Stimulated activated CD4-positive, alpha-beta T cell treated with anti-CD3 and anti-CD28 coated beads, Interleukin-2, amount 100 ng/mL, for 4 hours (primary cell): ENCODE measurements around the gene MID1.

Experiments used
- DNase-seq: peaks from one replicate; pipeline ENCODE4 v3.0.0-alpha.2; 2020; ENCODE audit warnings: low read depth

Gene MID1

DNA sequence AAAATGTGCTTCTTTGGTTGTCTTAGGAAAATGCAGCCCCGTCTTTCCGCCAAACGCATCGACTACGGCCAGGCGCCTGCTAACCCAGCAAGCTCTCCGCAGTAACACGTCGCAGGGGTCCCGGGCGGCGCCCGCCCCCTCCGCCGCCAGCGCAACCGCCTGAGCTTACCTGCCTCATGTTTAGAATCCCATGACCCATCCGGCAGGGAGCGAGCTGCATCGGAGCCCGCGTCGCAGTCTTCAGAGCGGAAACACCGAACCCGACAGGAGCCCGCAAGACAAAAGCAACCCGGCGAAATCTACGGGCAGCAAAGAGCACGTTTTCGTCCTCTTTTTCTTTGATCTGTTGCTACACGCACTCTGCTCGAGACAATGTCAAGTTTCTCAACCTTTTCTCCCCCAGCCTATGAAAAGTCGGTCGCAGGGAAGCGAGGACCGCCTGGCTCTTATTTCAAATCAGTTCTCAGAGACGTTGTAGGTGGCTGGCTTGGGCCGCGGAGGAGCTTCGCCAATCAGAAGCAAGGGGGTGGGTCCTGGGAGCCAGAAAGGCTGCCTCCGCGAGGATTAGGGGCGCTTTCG lies at the start of gene MID1:
TSS of gene MID1 (minus strand) at position 465 of the 579 bp plus-strand sequence. CDS start 53,038 bp downstream, outside the sequence.
- DNase-seq = no peak

DNA sequence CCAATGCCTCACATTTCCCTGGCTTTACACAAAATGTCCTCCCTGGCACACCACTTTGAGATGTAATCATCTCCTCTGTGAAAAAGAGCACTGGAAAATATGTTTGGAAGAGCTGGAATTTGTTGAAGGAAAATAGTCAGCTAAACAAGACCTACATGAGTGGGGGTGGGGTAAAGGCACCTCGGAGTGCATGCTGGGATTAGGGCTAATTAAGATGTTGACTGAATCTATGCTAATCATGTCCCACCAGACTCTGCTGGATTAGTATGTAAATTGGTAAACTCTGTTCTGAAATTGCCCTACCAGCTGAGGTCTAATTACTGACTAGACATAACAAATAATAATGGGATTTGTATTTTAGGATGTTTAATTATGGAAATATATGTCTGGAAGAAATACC lies 46.8 kb upstream of the MID1 start:
- no peak for DNase-seq

DNA sequence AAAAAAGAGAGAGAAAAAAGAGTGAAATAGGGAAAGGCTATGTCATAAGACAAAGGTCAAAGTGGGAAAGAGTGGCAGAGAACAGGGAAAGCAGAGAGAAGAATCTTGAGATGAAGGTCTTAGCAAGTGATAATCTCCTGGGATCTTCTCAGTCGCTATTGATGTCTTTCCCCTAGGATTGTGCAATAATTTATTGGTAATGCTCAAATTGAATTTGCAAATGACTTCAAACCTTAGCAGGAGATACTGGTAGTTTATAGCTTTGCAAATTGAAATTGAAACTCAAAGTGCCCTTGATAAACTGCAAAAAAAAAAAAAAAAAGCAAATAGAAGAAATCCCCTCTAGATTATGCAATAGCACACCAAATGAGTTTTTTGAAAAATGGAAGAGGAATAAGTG lies 45.7 kb upstream of the MID1 start:
- DNase-seq = no peak

DNA sequence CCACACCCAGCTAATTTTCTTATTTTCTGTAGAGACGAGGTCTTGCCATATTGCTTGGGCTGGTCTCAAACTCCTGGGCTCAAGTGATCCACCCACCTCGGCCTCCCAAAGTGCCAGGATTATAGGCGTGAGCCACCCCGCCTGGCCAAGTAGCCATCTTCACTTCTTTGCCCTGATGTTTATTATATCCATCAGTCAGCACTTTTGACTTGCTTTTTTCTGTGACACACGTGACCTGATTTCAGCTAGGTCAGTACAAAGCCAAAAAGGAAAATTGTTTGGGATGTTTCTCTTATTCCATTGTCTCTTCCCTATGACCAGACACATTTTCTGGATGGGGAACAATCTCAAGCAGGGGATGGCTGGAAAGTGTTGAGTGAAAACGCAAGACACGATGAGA lies 45.3 kb upstream of the MID1 start:
- no peak for DNase-seq

DNA sequence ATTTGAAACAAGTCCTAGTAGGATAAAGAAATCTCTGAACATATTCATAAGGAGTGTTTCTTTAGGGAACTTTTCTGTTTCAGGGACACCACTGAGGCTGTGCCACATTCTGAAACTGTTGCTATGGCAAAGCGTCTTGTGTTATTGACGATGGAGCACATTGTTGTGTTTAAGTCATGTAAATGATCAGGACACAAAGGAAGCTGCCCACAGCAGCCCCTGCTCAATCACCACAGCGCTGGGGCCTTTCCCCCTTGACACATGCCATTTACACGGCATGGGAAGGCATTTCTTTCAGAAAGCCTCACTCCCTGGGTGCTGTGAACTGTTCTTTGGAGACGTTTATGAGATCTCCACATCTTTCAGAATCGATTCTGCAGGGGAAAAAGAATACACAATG lies 39.8 kb upstream of the MID1 start:
- no peak for DNase-seq

DNA sequence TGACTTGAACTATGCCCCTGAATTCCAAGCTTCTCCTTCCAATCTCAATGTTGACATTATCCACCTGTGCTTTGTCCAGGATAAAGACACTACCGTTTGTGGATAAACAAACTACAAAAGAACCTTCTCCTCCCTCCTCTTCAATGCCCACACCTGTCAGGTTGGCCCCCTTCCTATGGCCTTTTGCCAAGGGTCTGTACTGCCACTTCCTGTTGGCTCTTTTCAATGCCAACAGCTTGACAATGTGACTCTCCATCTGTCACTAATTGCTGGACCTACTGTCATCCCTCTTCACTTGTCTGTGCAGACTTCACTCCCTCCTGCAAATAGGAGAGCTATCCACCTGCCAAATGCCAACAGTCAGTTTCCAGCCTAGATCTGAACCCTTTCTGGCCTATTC lies 35.8 kb upstream of the MID1 start:
- DNase-seq = no peak

- DNase-seq = no peak
These were observed 34.6 kb upstream of the MID1 start for GRCh38 chrX:10654960-10655359.

DNA sequence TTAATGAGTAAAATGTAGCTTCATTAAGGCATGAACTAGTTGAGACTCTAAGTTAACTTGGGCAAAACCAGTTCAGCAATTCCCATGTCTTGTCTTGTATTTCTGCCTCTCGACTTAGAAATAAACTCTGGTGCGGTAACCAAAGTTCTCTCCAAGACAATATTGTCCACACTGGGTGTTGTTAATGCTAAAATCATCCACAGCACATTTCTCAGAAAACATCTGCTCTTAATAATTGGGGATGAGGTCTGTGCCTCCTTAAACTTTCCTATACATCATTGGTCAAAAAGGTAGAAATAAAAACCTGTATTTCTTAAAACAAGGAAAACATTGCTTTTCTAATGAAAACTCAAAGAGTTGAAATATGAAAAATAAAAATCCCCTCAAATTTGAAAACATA lies 32.9 kb upstream of the MID1 start:
- DNase-seq = no peak

DNA sequence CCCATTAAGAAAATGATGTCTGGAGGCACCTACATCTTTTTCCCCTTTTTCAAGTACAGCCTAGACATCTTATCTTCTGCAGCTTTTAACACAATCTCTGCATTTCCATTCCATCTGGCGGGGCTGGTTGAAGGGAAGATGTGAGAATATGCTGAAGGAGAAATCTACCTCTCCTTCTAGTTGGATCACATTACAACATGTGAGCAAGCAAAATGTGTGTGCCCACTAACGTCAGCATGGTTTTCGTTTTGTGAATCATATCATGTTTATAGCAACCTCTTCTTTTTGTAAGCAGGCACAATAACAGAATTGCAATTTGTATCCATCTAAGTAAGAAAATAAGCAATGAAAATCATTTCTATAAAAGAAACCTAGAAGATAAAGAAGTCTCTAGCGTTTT lies 28.9 kb upstream of the MID1 start:
- DNase-seq = no peak

- no peak for DNase-seq
These were observed 28.2 kb upstream of the MID1 start for GRCh38 chrX:10648614-10649013.

DNA sequence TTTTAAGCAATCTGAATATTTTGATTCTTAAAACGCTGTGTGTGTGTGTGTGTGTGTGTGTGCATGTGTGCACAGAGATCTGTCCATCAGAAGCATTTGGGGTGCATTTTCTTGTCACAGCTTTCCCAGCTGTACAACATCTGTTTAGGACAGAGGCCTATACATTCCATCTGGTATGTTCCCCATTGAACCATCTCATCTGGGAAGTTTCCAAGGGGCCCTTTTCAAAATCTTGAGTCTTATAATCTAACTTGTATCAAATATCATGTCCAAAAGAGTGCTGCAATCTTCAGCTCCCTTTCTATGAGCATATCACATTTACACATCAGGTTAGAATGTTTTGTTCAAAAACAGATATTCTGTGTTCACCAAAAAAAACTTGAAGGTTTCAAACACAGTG lies 16.5 kb upstream of the MID1 start:
- DNase-seq = no peak

GRCh38 chrX:10636337-10636736 lies 16.0 kb upstream of the MID1 start:
- no peak for DNase-seq

DNA sequence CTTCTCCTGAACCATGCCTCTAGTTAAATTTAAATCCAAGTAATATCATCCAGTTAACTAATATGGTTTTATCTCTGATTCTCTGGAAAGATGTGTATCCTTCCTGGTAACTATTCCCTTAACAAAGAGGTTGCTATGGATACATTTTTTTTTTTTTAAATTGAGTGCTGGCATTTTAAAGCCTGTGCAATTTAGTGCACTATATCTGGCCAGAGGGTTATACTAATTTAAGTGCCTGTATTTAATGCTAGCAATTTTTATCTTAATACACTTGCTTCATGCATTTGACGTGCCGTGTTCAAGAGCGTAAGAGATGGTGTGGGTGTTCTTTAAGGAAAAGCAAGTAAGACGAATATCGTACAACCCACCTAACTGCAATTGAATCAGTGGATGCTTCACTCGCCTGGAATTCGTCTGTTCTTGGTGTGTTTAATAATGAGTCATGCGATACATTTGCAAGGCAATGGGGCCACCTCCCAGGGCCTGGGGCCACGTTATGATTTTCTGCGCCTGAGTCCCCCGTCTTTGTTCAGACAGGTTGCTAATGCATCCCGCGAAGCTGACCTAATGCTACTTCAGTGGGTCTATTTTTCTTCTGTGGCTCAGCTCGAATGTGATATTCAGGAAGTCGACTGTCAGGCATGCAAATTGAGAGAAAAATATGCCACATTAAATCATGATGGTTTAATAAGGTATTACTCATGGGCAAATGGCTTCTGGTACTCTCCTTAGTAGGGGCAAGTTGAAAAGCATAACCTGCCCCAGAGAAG lies 14.2 kb upstream of the MID1 start:
- DNase-seq = no peak

DNA sequence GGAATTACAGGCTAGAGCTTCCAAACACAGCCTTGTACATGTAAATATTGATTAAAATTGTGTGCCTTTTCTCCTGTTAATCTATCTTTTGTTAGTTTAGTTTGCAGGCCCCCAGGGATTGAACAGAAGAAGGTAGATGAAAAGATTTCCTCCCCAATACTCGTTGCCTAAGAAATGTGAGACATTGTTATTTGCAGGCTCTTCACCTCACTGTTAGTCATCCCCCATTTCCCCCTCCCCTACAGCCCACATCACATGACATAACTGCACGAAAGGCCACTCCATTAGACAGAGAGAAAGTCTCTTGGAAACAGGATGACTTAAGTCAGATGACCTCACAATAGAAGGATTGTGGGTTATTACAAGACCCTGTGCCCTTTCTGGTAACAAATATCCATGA lies 13.3 kb upstream of the MID1 start:
- DNase-seq = no peak

DNA sequence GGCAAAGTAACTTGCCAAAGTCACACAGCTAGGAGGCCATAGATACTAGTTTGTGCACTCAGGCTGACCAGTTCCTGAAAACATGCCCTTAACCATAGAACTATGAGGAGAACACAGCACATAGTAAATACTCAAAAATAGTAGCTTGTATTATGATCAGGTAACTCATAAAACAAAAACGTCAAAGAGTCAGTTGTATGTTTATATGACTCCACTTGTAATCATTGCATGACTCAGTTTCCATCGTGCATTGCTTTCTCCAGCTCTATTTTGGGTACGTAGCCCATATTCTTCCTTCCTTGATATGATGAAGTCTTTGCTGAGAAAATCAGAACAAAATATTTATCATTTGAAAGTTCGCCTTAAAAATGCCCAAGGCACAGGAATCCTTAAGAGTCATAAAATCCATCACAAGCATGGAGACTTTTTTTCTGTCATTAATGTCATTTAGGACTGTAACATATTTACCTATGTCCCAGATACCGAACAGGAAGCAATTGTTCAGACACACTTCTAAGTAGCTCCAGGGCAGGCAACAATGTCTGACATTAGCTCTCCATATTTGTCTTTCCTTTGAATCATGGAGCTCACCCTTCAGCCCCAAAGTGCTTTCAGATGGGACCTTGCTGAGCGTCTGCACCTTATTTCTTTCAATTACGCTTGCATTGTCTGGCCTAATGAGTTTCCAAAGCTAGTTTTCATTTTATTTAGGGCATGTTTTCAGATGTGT lies 11.2 kb upstream of the MID1 start:
- DNase-seq = no peak

GRCh38 chrX:10630320-10630719 lies 9.9 kb upstream of the MID1 start:
- DNase-seq = no peak

DNA sequence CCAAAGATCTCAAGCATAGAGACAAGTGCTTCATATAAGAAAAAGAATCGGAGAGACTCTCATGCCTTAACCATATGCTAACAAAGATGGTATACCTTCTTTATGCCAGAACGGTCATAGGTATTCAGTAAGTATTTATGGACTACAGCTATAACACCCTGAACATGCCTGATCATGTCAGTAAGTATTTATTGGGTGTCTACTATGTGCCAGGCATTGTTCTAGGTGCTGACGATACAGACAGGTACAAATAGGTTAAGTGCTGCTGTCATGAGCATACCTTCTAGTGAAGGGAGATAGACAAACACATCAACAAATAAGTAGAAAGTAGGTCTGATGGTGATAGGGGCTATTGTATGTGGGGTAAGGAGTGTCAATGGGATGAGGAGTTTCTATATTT lies 9.5 kb upstream of the MID1 start:
- DNase-seq = no peak

- no peak for DNase-seq
These were observed 8.5 kb upstream of the MID1 start for GRCh38 chrX:10628906-10629305.

GRCh38 chrX:10622197-10622596 lies 1.8 kb upstream of the MID1 start:
- no peak for DNase-seq

DNA sequence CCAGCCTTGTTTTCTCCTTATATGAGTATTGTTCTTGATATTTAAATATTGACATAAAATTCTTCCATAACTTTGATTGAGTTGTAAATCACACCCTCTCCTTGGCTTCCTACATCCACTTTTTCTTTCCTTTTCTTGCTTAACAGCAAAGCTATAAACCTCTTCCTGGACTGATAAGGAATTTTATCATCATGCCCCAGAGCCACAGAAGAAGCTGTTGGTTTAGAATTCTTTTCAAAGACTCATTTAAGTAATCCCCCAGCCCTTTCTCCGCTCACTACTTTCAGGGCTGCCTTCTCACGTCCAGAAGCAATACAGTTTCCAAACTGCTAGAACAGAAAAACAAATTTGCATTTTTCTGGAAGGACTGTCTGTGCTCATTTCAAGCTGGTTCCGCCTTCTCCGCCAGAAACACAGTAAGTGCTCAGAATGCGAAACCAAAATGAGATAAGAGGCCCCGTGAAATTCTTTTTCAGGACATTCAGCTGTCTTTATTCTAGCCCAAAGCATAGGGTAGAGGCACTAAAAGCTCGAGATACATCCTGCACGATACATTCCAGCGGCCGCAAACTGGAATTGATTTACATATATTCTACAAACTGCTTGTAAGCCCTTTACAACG lies 849 bp downstream of the MID1 start:
- DNase-seq = no peak

- DNase-seq = no peak
These were observed 1.4 kb downstream of the MID1 start for GRCh38 chrX:10618961-10619360.

DNA sequence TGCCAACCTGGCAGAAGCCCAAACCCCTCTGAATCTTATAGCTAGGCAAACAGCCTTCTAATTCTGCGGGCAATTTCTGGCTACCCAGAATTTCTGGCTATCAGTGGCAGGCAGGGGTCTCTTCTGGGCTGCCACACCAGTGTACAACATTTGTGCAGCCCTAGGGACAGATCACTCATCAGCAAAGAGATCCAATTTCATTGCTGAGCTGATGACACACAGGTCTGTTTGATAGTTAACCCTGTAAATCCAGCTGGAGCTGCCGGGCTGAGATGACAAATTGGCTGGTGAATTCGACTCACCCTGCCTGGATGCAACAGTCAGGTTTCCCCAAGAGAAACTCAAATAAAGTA lies 2.4 kb downstream of the MID1 start:
- DNase-seq = no peak
